A673 (cell line): ENCODE data around the gene LPP. TPM values are rescaled to one million over a fixed set of nuclear protein-coding genes. Genes with fewer than 3 reads are reported as not detected.

Experiments
- BruUV-seq: library from RNA; stranded (reverse); fragments of 400-500 nt; replicated peaks from 2 replicates; lab custom pipeline; 2021; lab: Mats Ljungman, UMichigan
- CTCF ChIA-PET: fragments of 300-600 bp; sonication (Branson Sonifier 250); formaldehyde crosslinking; loops from one replicate; lab custom pipeline; 2022; ENCODE audit warnings: antibody characterized with exemption; lab: Charles Lee
- POLR2A ChIA-PET: fragments of 300-600 bp; sonication (Branson Sonifier 250); formaldehyde crosslinking; loops from one replicate; lab custom pipeline; 2022; ENCODE audit warnings: antibody characterized with exemption; ENCODE audit not compliant: low non-redundant PET; lab: Charles Lee
- DNase-seq: peaks from one replicate; pipeline ENCODE4 v3.0.0-alpha.2; 2015; ENCODE audit warnings: low spot score
- H3K27ac ChIP-seq: fragments of 200-600 bp; sonication (generic); 2 replicates; pipeline ENCODE4 v1.5.1; 2016; ENCODE audit warnings: mixed run types, low read depth, mild to moderate bottlenecking, mixed read lengths, antibody characterized with exemption, low read length; ENCODE audit not compliant: poor library complexity, severe bottlenecking
- H3K27me3 ChIP-seq: fragments of 200-600 bp; sonication (generic); replicated peaks from 2 replicates; pipeline ENCODE4 v1.6.1; 2017; ENCODE audit warnings: mixed run types, low read depth, mild to moderate bottlenecking, mixed read lengths, antibody characterized with exemption, low read length; ENCODE audit not compliant: insufficient read depth, poor library complexity
- H3K36me3 ChIP-seq: fragments of 200-600 bp; sonication (generic); 2 replicates; pipeline ENCODE4 v1.6.1; 2016; ENCODE audit warnings: mixed run types, mild to moderate bottlenecking, mixed read lengths, antibody characterized with exemption, low read length; ENCODE audit not compliant: insufficient read depth, poor library complexity, severe bottlenecking
- H3K4me1 ChIP-seq: fragments of 200-600 bp; sonication (generic); 2 replicates; pipeline ENCODE4 v1.6.1; 2017; ENCODE audit warnings: mixed run types, mild to moderate bottlenecking, mixed read lengths, antibody characterized with exemption, low read length; ENCODE audit not compliant: insufficient read depth, poor library complexity, severe bottlenecking
- H3K4me3 ChIP-seq: fragments of 200-600 bp; sonication (generic); 2 replicates; pipeline ENCODE4 v1.5.1; 2016; ENCODE audit warnings: low read depth, mixed run types, mild to moderate bottlenecking, mixed read lengths, low read length; ENCODE audit not compliant: poor library complexity, severe bottlenecking
- H3K9me3 ChIP-seq: fragments of 200-600 bp; sonication (generic); 2 replicates; pipeline ENCODE4 v1.6.1; 2016; ENCODE audit warnings: mixed run types, low read depth, mild to moderate bottlenecking, mixed read lengths, antibody characterized with exemption, low read length; ENCODE audit not compliant: poor library complexity, severe bottlenecking
- CTCF ChIP-seq: fragments of 300-800, 200-600 bp; sonication (generic); conservative IDR thresholded peaks from 2 replicates; pipeline ENCODE4 v1.5.1; 2017; ENCODE audit warnings: low read depth, mild to moderate bottlenecking, antibody characterized with exemption, low read length, moderate library complexity, mixed read lengths
- EZH2 ChIP-seq: fragments of 200-600 bp; sonication (generic); IDR thresholded peaks from 2 replicates; pipeline ENCODE4 v1.6.1; 2017; ENCODE audit warnings: borderline replicate concordance, low read depth, mild to moderate bottlenecking, mixed read lengths, antibody characterized with exemption, low read length; ENCODE audit not compliant: poor library complexity, severe bottlenecking
- intact Hi-C: fragments of 100-400 bp; cut with micrococcal nuclease; formaldehyde crosslinking; loops from one replicate; pipeline ENCODE4 v1.10.0; 2022; ENCODE audit not compliant: unreplicated experiment
- total RNA-seq: library from RNA; stranded (reverse); gene quantifications from 2 replicates; pipeline ENCODE4 v1.2.3, GENCODE V29; 2021

Gene LPP
- total RNA-seq, 1 experiment from 2014 or later, result 39.7 TPM

DNA sequence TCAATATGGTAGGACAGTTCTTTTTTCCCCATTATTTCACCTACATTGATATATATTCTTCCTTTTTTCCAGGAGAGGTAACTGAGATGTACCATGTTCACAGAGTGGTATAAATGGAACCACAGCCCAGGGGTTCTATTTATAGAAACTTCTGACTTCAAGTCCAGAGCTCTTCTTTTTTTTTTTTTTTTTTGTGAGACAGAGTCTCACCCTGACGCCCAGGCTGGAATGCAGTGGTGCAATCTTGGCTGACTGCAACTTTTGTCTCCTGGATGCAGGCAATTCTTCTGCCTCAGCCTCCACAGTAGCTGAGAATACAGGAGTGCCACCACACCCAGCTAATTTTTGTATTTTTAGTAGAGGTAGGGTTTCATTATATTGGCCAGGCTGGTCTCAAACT, 750.7 kb downstream of the LPP start:
- intact Hi-C loops, result no loop called here
- Histone ChIP-seq H3K36me3 (no peaks in the 10 kb centered on the region), H3K27ac (no peak overlapping the region), H3K4me1 (peaks cover 9% of the 10 kb centered on the region), H3K9me3 (no peaks in the 10 kb centered on the region), H3K4me3 (no peak overlapping the region), H3K27me3 (no peaks in the 10 kb centered on the region)
- TF ChIP-seq EZH2 (no peak), CTCF (no peak)
- no peak for DNase-seq
- ChIA-PET CTCF (no interaction called here), POLR2A (no interaction called here)
- no TSS peak for BruUV-seq

DNA sequence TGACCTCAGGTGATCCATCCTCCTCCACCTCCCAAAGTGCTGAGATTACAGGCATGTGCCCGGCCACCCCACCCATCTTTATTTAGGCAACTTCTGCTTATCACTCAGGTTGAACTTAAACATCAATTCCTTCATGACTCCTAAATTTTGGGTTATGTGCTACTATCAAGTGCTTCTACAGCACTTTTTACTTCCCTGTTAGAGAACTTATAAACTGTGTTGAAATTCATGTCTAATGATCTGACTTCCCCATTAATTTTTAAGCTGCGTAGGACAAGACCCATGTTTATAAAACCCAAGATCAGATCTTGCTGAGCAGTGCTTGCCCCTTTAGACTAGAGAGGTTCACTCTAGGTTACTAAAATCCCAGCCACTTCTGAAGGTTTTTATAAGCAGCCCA, 751.6 kb downstream of the LPP start:
- ChIA-PET CTCF (no interaction called here), POLR2A (no interaction called here)
- no TSS peak for BruUV-seq
- Histone ChIP-seq H3K4me1 (peaks cover 9% of the 10 kb centered on the region), H3K27ac (no peak overlapping the region), H3K9me3 (no peaks in the 10 kb centered on the region), H3K4me3 (no peak overlapping the region), H3K36me3 (no peaks in the 10 kb centered on the region), H3K27me3 (no peaks in the 10 kb centered on the region)
- no peak for DNase-seq
- no peak for TF ChIP-seq EZH2
- no peak for TF ChIP-seq CTCF
- intact Hi-C loops, result no loop called here

- no peak overlapping the region for H3K4me3 ChIP-seq
- H3K27me3 ChIP-seq, result no peaks in the 10 kb centered on the region
- H3K27ac ChIP-seq, result no peak overlapping the region
- H3K9me3 ChIP-seq, result no peaks in the 10 kb centered on the region
- H3K4me1 ChIP-seq, result peaks cover 6% of the 10 kb centered on the region
- TF ChIP-seq CTCF (no peak), EZH2 (no peak)
- CTCF ChIA-PET, result no interaction called here
- DNase-seq, result peak; percentile 77
- no TSS peak for BruUV-seq
- POLR2A ChIA-PET, result no interaction called here
- intact Hi-C loops, result no loop called here
- no peaks in the 10 kb centered on the region for H3K36me3 ChIP-seq
Observed at GRCh38 chr3:188906236-188906635, 752.3 kb downstream of the LPP start.
